Activated CD8-positive, alpha-beta memory T cell treated with anti-CD3 and anti-CD28 coated beads for 24 hours (primary cell): ENCODE data around the gene HTN1.
"Not testable (repeated sequence)": the region's sequence is repeated elsewhere in the genome, so short reads cannot be mapped to it uniquely, and the experiment has no call there.

Experiments
- DNase-seq: peaks from one replicate; pipeline ENCODE4 v3.0.0-alpha.2; 2020

The HTN1 gene

GRCh38 chr4:70050138-70050537, at the start of gene HTN1:
HTN1 (plus strand) TSS chr4:70050438; CDS start chr4:70053077, 2,639 bp downstream.
- not testable (repeated sequence) for DNase-seq

GRCh38 chr4:70000711-70001110, 49.5 kb upstream of the HTN1 start:
- no peak for DNase-seq

GRCh38 chr4:70002507-70002906, 47.7 kb upstream of the HTN1 start:
- DNase-seq: no peak

- DNase-seq: no peak
Measured at GRCh38 chr4:70008771-70009170, 41.5 kb upstream of the HTN1 start.

GRCh38 chr4:70019006-70019405, 31.2 kb upstream of the HTN1 start:
- DNase-seq: not testable (repeated sequence)

GRCh38 chr4:70023218-70023617, 27.0 kb upstream of the HTN1 start:
- DNase-seq: no peak

- DNase-seq: no peak
Measured at GRCh38 chr4:70027011-70027410, 23.2 kb upstream of the HTN1 start.

GRCh38 chr4:70028159-70028558, 22.1 kb upstream of the HTN1 start, which contains the start of gene HTN3:
HTN3 (plus strand) TSS chr4:70028459; CDS start chr4:70030741, 2,282 bp downstream.
- not testable (repeated sequence) for DNase-seq

- not testable (repeated sequence) for DNase-seq
Measured at GRCh38 chr4:70037559-70037958, 12.7 kb upstream of the HTN1 start.

GRCh38 chr4:70039928-70040327, 10.3 kb upstream of the HTN1 start:
- not testable (repeated sequence) for DNase-seq

GRCh38 chr4:70041652-70042286, 8.5 kb upstream of the HTN1 start:
- DNase-seq: no peak

- not testable (repeated sequence) for DNase-seq
Measured at GRCh38 chr4:70056534-70056933, 6.3 kb downstream of the HTN1 start.

- DNase-seq: no peak
Measured at GRCh38 chr4:70057651-70058050, 7.4 kb downstream of the HTN1 start.

GRCh38 chr4:70059149-70059548, 8.9 kb downstream of the HTN1 start:
- no peak for DNase-seq

GRCh38 chr4:70062000-70062399, 11.8 kb downstream of the HTN1 start:
- DNase-seq: no peak

GRCh38 chr4:70080205-70080604, 30.0 kb downstream of the HTN1 start:
- no peak for DNase-seq

- no peak for DNase-seq
Measured at GRCh38 chr4:70099206-70099605, 49.0 kb downstream of the HTN1 start.
